HG03097 (cell line): ENCODE data around the gene ADGRL1.
"Not testable (repeated sequence)": the region's sequence is repeated elsewhere in the genome, so short reads cannot be mapped to it uniquely, and the experiment has no call there.

Source experiments
- ATAC-seq: cut with Tn5 transposase; IDR thresholded peaks from one replicate; pipeline ENCODE4 v1.9.1; 2021; ENCODE audit not compliant: unreplicated experiment, low FRiP score

Gene ADGRL1

DNA sequence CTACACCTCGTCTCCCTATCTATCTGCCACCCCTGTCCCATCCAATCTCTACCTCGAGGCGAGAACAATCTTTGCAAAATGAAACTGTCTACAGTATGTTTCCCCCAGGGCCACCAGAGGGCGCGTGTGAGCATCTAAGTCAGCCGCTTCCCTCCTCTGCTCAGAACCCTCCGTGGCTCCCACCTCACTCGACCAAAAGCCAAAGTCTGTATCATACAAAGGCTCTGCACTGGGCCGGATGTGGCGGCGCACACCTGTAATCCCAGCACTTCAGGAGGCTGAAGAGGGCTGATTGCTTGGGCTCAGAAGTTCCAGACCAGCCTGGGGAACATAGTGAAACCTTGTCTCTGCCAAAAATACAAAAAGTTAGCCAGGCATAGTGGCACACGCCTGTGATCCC, 9.9 kb downstream of the ADGRL1 start:
- ATAC-seq: not testable (repeated sequence)

DNA sequence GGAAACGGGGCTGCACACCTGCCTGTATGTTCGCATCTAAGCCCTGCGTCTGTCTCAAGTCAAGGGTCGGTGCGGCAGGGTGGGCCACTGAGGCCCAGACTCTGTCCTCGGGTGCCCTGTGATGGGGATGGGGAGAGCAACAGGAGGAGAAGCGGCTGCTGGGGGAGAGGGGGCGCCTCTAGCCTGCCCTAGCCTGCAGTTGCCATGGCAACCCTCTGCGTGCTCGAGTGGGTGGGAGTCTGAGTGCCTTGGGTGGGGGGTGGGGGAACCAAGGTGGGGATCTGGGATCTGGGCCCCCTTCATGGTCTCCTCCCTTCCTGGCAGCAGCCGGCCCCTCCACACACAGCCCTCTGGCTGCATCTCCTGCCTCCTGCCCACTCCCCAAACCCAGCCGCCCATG, 10.8 kb downstream of the ADGRL1 start:
- not testable (repeated sequence) for ATAC-seq

DNA sequence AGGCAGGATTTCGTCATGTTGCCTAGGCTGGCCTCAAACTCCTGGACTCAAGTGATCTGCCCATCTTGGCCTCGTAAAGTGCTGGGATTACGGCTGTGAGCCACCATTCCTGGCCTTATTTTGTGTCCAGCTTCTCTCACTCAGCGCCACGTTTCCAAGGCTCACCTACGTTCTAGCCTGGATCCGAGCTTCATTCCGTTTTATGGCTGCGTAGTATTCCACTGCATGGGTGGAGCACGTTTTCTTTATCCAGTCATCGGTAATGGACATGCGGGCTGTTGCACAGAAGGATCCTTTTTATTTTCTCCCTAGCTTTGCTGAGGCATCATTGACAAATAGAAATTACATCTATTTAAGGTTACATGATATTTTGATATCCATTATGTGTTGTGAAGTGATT, 16.6 kb downstream of the ADGRL1 start:
- no peak for ATAC-seq

DNA sequence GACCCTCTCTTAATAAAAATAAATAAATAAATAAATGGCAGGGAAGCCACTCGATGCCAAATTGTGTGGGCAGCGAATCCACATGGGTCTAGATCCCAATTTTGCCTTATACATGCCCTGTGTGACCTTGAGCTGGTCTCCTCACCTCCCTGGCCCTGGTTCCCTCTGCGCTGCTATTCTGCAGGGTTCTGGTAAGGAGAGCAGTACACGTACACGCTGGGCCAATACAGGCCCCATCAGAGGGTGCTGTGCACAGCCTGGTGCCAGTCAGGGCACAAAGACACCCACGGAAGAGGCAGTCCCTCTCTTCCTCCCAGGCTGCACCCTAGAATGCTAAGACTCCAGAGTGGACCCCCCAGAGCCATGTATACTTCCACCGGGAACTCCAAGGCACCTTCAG, 17.9 kb downstream of the ADGRL1 start:
- not testable (repeated sequence) for ATAC-seq

DNA sequence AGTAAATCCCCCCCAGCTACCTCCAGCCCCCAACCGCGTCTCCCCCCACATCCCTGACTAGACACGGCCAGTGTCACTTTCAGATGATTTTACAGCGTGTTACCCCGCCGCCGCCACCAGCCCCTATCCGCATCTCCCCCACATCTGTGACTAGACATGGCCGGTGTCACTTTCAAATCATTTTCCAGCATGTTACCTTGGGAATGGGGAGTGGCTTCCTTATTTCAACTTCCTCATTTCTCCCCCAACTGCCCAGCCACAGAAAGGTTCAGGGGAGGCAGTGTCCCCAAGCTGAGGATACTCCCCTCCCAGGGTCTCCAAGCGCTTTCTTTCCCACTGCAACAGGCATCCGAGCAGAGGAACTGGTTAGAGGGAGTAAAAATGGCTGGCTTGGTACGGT, 18.4 kb downstream of the ADGRL1 start:
- no peak for ATAC-seq

DNA sequence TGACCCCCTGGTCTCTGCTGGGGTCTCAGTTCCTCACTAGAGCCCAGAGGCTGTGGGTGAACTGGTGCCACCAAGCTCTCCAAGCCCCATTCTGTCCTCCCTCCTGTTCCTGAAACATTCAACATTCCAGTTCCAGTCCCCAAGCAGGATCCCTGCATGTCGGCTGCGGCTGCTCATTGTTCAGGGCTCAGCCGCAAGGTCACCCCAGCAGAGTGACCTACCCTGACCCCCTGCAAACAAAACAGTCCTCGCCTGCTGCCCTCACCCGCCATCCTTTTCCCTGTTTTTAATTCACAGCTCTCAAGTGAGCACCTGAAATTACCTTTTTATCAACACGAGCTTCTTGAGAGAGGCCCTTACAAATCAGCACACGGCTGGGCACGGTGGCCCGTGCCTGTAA, 19.3 kb downstream of the ADGRL1 start:
- not testable (repeated sequence) for ATAC-seq

DNA sequence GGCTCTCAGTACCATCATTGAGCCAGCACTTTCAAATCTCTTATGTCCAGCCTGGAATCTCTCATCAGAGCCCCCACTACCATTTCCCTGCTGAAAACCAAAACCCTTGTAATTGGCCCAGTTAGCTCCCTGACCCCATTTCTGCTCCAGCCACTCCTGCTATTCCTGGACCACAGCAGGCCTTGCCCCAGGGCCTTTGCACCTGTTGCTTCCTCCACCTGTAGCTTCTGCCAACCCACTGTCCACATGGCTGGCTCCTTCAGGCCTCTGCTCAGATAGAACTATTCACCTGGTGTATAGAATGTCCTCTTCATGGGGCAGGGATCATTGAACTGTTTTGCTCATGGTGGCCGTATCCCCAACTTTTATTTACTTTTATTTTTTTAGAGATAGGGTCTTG, 20.3 kb downstream of the ADGRL1 start:
- ATAC-seq: not testable (repeated sequence)

DNA sequence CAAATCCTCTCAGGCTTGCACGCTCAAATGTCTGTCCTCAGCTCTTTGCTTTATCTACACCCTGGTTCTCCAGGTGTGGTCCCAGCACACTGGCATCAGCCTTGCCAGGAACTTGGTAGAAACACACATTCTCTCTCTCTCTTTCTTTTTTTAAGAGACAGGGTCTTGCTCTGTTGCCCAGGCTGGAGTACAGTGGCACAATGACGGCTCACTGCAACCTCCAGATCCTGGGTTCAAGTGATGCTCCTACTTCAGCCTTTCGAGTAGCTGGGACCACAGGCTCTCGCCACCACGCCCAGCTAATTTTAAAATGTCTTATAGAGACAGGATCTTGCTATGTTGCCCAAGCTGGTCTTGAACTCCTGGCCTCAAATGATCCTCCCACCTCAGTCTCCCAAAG, 20.8 kb downstream of the ADGRL1 start:
- ATAC-seq: no peak

DNA sequence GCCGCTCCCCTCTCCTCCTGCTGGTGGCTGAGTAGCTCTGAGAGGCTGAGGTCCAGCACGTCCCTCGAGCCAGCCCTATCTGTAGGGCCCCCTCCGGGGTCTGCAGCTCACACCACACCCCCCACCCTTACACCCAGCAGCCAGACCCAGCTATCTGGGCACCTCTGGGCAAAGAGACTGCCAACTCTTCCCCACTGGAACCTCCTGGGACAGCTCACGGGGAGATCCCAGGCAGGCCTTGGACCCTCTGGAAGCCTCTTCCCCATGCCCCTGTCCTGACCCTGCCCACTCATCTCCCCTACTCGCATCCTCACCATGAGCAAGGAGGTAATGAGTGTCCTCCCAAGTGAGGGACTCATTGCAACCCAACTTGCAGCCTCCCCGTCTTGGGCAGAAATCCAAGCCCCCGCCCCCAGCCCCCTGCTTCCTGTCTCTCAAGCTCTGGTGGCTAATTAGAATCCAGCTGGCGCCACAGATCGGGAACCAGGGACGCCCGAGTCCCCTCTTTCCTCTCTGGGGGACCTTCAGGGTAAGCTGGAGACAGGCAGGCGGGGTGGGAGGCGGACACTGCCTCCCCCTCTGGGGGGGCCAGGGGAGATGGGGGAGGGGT, 22.1 kb downstream of the ADGRL1 start:
- ATAC-seq: no peak

DNA sequence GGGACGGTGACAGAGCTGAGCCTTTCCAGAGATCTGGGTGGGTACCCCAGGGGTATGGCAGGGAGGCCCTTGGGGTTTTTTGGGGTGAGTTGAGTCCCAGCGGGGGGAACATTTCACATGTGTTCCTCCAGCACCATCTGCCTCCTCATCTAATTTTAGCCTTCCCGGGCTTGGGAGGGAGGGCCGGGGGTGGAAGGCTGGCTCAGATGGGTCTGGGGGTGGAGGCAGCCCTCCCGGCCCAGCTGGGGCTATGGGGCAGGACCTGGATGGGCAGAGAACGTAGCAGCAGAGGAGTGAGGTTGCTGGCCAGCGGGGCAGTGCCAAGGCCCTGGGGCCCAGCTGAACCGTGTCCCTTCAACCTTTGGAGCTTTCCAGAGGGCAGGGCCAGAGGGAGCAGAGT, 23.5 kb downstream of the ADGRL1 start:
- no peak for ATAC-seq

DNA sequence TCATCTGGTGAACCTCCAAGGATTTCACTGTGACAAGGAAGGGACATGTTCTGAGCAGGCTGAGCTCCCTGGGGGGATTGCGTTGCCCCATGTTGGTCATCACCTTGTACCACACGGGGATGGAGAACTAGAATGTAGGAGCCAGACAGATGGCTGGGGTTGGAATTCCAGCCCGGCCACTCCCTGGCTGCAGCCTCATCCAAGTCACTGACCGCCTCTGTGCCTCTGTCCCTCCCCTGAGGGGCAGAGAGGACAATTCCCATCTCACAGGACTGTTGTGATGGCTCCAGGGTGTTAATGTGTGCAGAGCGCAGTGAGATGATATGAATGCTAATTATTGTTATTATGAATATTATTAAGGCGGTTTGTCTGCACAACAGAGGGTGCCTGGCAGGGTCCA, 24.1 kb downstream of the ADGRL1 start:
- no peak for ATAC-seq

DNA sequence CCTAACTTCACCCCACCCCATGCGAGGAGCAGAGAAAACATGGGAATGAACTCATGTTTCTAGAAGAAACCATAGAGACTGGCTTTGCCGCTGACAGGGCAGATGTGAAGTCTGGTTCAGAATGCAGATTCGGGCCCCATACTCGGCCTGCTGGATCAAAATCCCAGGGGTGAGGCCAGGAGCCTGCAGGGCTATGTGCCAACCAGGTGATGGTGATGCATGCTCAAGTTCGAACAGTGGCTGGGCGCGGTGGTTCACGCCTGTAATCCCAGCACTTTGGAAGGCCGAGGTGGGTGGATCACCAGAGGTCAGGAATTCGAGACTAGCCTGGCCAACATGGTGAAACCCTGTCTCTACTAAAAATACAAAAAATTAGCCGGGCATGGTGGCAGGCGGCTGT, 24.8 kb downstream of the ADGRL1 start:
- ATAC-seq: not testable (repeated sequence)

DNA sequence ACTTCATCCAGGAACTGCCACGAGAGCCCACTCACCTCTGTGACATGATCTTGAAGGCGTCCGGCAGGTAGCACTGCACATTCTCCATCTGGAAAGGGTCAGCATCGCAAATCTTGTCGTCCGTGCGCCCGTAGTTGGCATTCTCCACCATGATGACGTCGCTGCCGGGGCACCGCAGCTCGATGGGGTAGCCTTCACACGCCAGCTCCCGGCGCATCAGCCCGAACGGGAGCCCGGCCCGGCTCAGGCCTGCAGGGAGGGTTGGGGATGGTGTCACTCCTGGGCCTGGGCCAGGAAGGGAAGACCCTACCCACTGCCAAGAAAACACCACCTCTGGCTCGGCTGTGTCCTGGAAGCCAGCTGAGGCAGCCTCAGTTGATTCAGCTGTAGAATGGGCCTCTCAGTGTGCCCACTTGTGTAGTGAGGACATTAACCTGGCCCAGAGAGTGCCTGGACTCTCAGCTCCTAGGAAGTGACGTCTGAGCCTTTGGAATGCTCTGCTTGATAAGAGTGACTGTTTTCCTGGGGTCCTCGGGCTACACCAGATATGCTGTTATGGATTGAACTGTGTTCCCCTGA, 28.4 kb downstream of the ADGRL1 start:
- no peak for ATAC-seq

DNA sequence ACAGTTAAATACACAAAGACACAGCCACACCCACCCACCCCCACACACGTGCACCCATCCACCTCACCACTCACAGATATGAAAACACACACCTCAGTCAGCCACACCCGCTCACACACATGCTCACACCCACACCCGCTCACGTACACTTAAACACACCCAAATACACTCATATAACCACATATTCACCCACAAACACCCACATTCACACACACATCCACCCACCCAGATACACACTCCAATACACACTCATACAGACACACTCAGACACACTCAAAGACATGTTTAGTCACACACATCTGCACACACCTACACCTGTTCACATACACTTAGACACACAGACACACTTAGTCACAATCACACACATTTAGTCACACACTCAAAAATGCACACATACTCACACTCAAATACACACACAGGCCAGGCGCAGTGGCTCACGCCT, 30.6 kb downstream of the ADGRL1 start:
- ATAC-seq: no peak

DNA sequence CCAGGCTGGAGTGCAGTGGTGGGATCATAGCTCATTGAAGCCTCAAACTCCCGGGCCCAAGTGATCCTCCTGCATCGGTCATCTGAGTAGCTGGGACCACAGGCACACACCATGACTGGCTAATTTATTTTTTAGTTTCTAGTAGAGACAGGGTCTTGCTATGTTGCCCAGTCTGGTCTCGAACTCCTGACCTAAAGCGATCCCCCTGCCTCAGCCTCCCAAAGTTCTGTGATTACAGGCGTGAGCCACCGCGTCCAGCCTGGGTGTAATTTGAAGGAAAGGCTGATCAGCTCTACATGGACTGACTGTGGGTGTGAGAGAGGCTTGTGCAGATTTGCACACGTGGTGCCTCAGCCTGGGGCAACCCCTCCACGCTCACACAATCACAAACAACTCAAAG, 31.1 kb downstream of the ADGRL1 start:
- ATAC-seq: no peak

DNA sequence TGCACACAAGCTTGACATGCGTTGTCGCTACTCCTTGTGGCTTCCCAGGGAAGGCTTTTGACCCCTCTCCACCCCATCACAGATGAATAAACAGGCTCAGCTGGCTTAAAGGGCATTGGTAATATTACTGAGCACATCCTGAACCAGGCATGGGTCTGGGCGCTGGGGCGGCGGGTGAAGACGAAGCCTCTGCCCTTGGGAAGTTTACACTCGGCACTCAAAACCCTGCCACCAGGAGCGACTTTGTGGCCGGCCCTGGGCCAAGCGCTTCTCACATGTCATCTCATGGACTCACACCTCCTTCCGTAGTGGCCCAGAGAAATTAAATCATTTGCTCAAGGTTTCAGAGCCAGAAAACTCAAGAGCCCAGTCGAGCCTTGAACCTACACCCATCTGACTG, 37.0 kb downstream of the ADGRL1 start:
- no peak for ATAC-seq

DNA sequence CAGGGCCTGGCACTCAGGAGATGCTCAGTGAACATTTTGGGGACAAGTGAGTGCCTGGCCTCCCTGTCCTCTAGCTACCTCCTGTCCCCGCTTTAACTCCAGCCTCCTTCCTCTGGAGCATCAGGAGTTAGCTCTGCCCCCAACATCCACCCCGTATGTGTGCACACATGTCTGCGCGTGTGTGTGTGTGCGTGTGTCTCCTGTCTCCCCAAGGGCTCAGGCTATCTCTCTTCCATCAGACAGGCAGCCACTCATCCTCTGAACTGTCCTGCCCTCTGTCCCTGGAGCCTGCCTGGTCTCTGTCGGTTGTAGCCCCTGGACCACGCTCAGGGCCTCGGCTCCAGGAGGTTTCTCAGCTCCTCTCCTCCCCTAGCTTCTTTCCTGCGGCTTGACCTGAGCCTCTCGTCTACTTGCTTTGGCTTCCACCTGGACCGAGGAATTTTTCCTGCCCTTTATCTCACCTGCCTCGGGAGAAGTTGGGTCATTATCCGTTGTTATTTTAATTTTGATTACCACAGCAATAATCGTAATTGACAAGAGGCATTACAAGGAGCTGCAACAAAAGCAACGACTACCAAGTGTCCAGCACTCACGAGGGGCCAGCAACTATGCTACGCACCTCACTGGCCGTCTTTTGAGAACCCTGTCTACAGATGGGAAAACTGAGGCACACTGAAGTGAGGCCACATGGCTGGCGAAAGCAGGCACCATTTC, 37.6 kb downstream of the ADGRL1 start:
- no peak for ATAC-seq

DNA sequence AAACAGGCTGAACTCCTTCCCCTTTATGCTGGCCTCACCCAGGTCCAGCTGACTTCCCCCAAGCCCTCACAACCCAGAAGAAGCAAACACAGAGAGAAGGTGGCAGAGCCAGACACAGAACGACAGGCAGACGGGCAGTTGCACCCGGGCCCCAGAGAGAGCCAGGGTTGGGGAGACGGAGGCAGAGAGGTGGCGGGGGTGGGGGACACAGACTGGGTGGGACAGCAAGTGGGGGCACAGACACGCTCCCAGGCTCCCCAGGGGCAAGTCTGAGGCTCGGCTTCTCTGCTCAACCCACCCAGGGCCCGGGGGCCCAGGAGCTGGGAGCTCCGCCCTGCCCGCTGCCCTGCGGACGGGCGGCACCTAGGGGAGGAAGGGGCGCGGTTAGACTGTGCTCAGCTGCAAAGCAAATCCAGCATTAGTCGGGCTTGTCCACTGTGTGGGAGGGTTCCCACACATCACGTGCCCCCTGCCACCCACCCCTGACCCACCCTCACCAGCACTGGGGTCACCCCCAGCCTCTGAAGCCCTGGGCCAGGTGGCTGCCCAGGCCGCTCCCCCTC, 38.3 kb downstream of the ADGRL1 start:
- ATAC-seq: no peak

DNA sequence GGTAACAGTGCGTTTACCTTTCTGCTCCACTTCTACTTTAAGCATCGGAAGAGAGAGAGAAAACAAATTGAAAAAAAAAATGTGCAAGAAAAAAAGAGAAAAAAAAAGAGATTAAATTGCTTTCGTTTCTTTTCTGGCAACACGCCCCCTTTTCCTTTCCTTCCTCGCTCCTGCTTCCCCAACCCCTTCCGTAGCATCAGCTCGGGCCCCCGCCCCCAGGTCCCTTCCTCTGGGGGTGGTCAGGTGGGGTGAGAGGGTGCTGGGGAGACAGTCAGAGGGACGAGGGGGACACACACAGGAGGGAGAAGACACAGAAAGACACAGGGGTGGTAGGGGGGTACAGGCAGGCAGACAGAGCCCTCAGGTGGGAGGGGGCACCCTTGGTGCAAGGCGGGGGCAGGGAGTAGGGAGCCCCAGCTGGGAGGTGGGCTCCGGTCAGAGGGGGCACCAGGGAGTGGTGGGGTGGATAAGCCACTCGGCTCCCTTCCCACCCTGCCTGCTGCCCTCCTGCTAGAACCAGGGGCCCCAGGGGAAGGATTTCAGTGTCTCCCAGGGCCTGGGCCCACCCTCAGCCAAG, 38.9 kb downstream of the ADGRL1 start:
- ATAC-seq: no peak

DNA sequence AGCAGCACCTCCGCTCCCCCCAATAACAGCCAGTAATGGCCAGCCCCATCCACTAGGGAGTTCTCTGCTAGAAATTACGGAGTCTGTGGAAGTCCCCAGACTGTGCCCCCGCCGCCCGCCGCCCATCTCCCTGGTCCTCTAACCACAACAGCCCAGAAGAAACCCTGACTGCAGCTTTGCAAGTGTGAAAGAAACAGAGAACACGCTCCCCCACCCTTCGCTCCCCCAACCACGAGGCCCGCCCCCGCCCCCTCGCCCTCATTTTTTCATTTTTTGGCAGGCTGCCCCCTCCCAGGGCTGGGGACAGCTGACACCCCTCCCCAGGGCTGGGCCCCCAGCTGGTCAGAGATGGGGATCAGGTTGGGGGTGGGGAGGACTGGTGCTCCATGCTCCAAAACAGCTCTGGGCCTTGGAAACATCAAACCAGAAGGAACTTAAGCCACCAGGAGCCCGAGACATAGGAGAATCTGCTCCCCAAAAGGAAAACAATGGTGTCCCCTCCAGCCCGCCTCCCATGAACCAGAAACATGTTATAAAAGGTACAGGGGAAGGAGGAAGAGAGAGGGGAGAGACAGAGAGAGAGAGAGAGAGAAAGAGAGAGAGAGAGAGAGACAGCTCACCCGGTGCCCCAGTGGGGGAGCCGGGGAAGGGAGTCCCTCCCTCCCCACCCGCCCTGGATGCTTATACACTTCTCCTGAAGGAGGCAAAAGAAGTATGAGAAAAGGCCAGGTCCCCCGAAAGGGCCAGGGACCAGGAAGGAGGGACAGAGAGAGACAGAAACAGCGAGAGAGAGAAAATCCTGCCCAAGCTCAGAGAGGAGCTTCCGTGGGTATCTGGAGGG, 39.8 kb downstream of the ADGRL1 start:
- no peak for ATAC-seq
